ENCODE measurements around the gene LAMTOR5. TPM values are rescaled to one million over a fixed set of nuclear protein-coding genes. Genes with fewer than 3 reads are reported as not detected.
A peak's percentile ranks its signal among the peaks of the same experiment; 100 is the strongest.

Gene LAMTOR5
- polyA plus RNA-seq, 2 donors, result 169 to 188 TPM

GRCh38 chr1:110393691-110394492, 13.6 kb downstream of the LAMTOR5 start:
- Histone ChIP-seq H3K4me1 (ENCODE audit: control insufficient read depth in 2 of 2, insufficient read depth in 2 of 2, low read length in 1 of 2) (peaks cover 0 to under 1% of the 10 kb centered on the region in 2 donors), H3K9me3 (ENCODE audit: control insufficient read depth in 2 of 2, insufficient read depth in 1 of 2, low read depth in 1 of 2, low read length in 1 of 2) (no peaks in the 10 kb centered on the region), H3K27me3 (ENCODE audit: control insufficient read depth in 1 of 2, insufficient read depth in 2 of 2, low read length in 2 of 2) (no peaks in the 10 kb centered on the region), H3K4me3 (ENCODE audit: low read depth in 1 of 2, low read length in 2 of 2) (no peak overlapping the region), H3K36me3 (ENCODE audit: control insufficient read depth in 2 of 2, insufficient read depth in 2 of 2, low read length in 1 of 2) (peaks cover 0 to 2% of the 10 kb centered on the region in 2 donors), H3K27ac (ENCODE audit: low read depth in 2 of 2, low read length in 1 of 2) (peak overlapping the region in 1 of 2 donors; percentile 13)
- WGBS, 2 donors, result 57 to 58% methylated on average over 3 of the region's 3 CpGs

- Histone ChIP-seq H3K9me3 (ENCODE audit: control insufficient read depth in 2 of 2, insufficient read depth in 1 of 2, low read depth in 1 of 2, low read length in 1 of 2) (no peaks in the 10 kb centered on the region), H3K4me1 (ENCODE audit: control insufficient read depth in 2 of 2, insufficient read depth in 2 of 2, low read length in 1 of 2) (peaks cover 0 to 2% of the 10 kb centered on the region in 2 donors), H3K27ac (ENCODE audit: low read depth in 2 of 2, low read length in 1 of 2) (no peak overlapping the region), H3K27me3 (ENCODE audit: control insufficient read depth in 1 of 2, insufficient read depth in 2 of 2, low read length in 2 of 2) (no peaks in the 10 kb centered on the region), H3K36me3 (ENCODE audit: control insufficient read depth in 2 of 2, insufficient read depth in 2 of 2, low read length in 1 of 2) (peaks cover 0 to 2% of the 10 kb centered on the region in 2 donors), H3K4me3 (ENCODE audit: low read depth in 1 of 2, low read length in 2 of 2) (no peak overlapping the region)
- WGBS, 2 donors, result 73 to 76% methylated on average over 2 of the region's 2 CpGs
These were observed 14.2 kb downstream of the LAMTOR5 start for GRCh38 chr1:110393286-110393685.

GRCh38 chr1:110390692-110391245, 16.7 kb downstream of the LAMTOR5 start, which contains the start of gene SLC16A4:
TSS of gene SLC16A4 (minus strand) at chr1:110391026. CDS start at chr1:110389323, 1,703 bp downstream.
- H3K36me3 ChIP-seq (ENCODE audit: control insufficient read depth in 2 of 2, insufficient read depth in 2 of 2, low read length in 1 of 2), result peaks cover 2 to 4% of the 10 kb centered on the region in 2 donors
- 29 to 36% methylated on average over 8 of the region's 8 CpGs for WGBS, 2 donors
- H3K4me3 ChIP-seq (ENCODE audit: low read depth in 1 of 2, low read length in 2 of 2), result no peak within 1 kb of the TSS

GRCh38 chr1:110390096-110390495, 17.4 kb downstream of the LAMTOR5 start:
- Histone ChIP-seq H3K27ac (ENCODE audit: low read depth in 2 of 2, low read length in 1 of 2) (no peak overlapping the region), H3K4me3 (ENCODE audit: low read depth in 1 of 2, low read length in 2 of 2) (no peak overlapping the region), H3K9me3 (ENCODE audit: control insufficient read depth in 2 of 2, insufficient read depth in 1 of 2, low read depth in 1 of 2, low read length in 1 of 2) (no peaks in the 10 kb centered on the region), H3K27me3 (ENCODE audit: control insufficient read depth in 1 of 2, insufficient read depth in 2 of 2, low read length in 2 of 2) (no peaks in the 10 kb centered on the region), H3K4me1 (ENCODE audit: control insufficient read depth in 2 of 2, insufficient read depth in 2 of 2, low read length in 1 of 2) (peaks cover 0 to 2% of the 10 kb centered on the region in 2 donors), H3K36me3 (ENCODE audit: control insufficient read depth in 2 of 2, insufficient read depth in 2 of 2, low read length in 1 of 2) (peaks cover under 1 to 4% of the 10 kb centered on the region in 2 donors)
- 60 to 68% methylated on average over 6 of the region's 6 CpGs for WGBS, 2 donors

More at GRCh38 chr1:110390692-110391245, 16.7 kb downstream of the LAMTOR5 start, which contains the start of gene SLC16A4:
- Histone ChIP-seq H3K9me3 (ENCODE audit: control insufficient read depth in 2 of 2, insufficient read depth in 1 of 2, low read depth in 1 of 2, low read length in 1 of 2) (no peaks in the 10 kb centered on the region), H3K27me3 (ENCODE audit: control insufficient read depth in 1 of 2, insufficient read depth in 2 of 2, low read length in 2 of 2) (no peaks in the 10 kb centered on the region), H3K27ac (ENCODE audit: low read depth in 2 of 2, low read length in 1 of 2) (peak within 1 kb of the TSS; percentile 38 to 55), H3K4me1 (ENCODE audit: control insufficient read depth in 2 of 2, insufficient read depth in 2 of 2, low read length in 1 of 2) (peaks cover 0 to 2% of the 10 kb centered on the region in 2 donors)

DNA sequence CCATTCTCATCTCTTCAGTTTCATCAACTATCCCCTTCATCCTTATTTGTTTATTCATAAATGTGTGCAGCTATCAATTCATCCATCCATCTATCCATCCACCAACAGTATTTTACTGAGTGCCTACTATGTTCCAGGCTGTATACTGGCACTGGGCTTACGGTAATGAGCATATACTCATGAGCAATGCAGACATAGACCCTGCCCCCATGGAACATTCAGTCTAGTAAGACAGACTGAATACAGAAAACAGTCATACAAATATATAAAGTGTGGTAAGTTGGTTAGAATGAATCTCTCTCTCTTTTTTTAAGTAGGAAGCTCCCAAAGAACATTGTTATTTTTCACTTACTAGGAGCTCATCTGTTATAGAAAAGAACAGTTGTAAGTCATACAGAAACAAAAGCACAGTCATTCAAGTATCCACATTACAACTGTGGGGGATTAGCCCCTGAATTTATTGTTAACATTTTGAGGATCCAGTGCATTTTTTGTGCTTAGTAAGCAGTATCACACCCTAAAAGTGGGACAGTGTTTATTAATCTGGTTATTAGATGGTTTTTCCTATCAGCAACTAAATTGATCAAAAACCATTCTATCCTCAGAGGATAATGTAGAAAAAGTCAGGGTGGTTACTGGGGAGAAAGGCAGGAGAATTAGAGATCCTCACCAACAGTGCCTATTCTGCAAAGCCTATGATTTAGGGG, 20.3 kb downstream of the LAMTOR5 start:
- 95 to 98% methylated on average over 1 of the region's 1 CpG for WGBS, 2 donors
- peaks cover 0 to 4% of the 10 kb centered on the region in 2 donors for H3K36me3 ChIP-seq (ENCODE audit: control insufficient read depth in 2 of 2, insufficient read depth in 2 of 2, low read length in 1 of 2)
- H3K4me1 ChIP-seq (ENCODE audit: control insufficient read depth in 2 of 2, insufficient read depth in 2 of 2, low read length in 1 of 2), result peaks cover 0 to 2% of the 10 kb centered on the region in 2 donors
- H3K27me3 ChIP-seq (ENCODE audit: control insufficient read depth in 1 of 2, insufficient read depth in 2 of 2, low read length in 2 of 2), result no peaks in the 10 kb centered on the region
- H3K4me3 ChIP-seq (ENCODE audit: low read depth in 1 of 2, low read length in 2 of 2), result no peak overlapping the region
- no peak overlapping the region for H3K27ac ChIP-seq (ENCODE audit: low read depth in 2 of 2, low read length in 1 of 2)
- no peaks in the 10 kb centered on the region for H3K9me3 ChIP-seq (ENCODE audit: control insufficient read depth in 2 of 2, insufficient read depth in 1 of 2, low read depth in 1 of 2, low read length in 1 of 2)

GRCh38 chr1:110385369-110385768, 22.1 kb downstream of the LAMTOR5 start:
- WGBS, 2 donors, result 96 to 98% methylated on average over 1 of the region's 1 CpG
- Histone ChIP-seq H3K9me3 (ENCODE audit: control insufficient read depth in 2 of 2, insufficient read depth in 1 of 2, low read depth in 1 of 2, low read length in 1 of 2) (no peaks in the 10 kb centered on the region), H3K4me1 (ENCODE audit: control insufficient read depth in 2 of 2, insufficient read depth in 2 of 2, low read length in 1 of 2) (peaks cover 0 to 2% of the 10 kb centered on the region in 2 donors), H3K27me3 (ENCODE audit: control insufficient read depth in 1 of 2, insufficient read depth in 2 of 2, low read length in 2 of 2) (no peaks in the 10 kb centered on the region), H3K4me3 (ENCODE audit: low read depth in 1 of 2, low read length in 2 of 2) (no peak overlapping the region), H3K27ac (ENCODE audit: low read depth in 2 of 2, low read length in 1 of 2) (no peak overlapping the region), H3K36me3 (ENCODE audit: control insufficient read depth in 2 of 2, insufficient read depth in 2 of 2, low read length in 1 of 2) (peaks cover 0 to 4% of the 10 kb centered on the region in 2 donors)

- Histone ChIP-seq H3K4me1 (ENCODE audit: control insufficient read depth in 2 of 2, insufficient read depth in 2 of 2, low read length in 1 of 2) (peaks cover 0 to 2% of the 10 kb centered on the region in 2 donors), H3K9me3 (ENCODE audit: control insufficient read depth in 2 of 2, insufficient read depth in 1 of 2, low read depth in 1 of 2, low read length in 1 of 2) (no peaks in the 10 kb centered on the region), H3K36me3 (ENCODE audit: control insufficient read depth in 2 of 2, insufficient read depth in 2 of 2, low read length in 1 of 2) (peaks cover 0 to 4% of the 10 kb centered on the region in 2 donors), H3K4me3 (ENCODE audit: low read depth in 1 of 2, low read length in 2 of 2) (no peak overlapping the region), H3K27me3 (ENCODE audit: control insufficient read depth in 1 of 2, insufficient read depth in 2 of 2, low read length in 2 of 2) (no peaks in the 10 kb centered on the region), H3K27ac (ENCODE audit: low read depth in 2 of 2, low read length in 1 of 2) (no peak overlapping the region)
- 83 to 94% methylated on average over 19 of the region's 19 CpGs for WGBS, 2 donors
These were observed 22.7 kb downstream of the LAMTOR5 start for GRCh38 chr1:110384581-110385321.

GRCh38 chr1:110383251-110383990, 24.1 kb downstream of the LAMTOR5 start:
- WGBS, 2 donors, result 63 to 73% methylated on average over 5 of the region's 5 CpGs
- no peak overlapping the region for H3K4me3 ChIP-seq (ENCODE audit: low read depth in 1 of 2, low read length in 2 of 2)
- no peaks in the 10 kb centered on the region for H3K4me1 ChIP-seq (ENCODE audit: control insufficient read depth in 2 of 2, insufficient read depth in 2 of 2, low read length in 1 of 2)
- H3K9me3 ChIP-seq (ENCODE audit: control insufficient read depth in 2 of 2, insufficient read depth in 1 of 2, low read depth in 1 of 2, low read length in 1 of 2), result no peaks in the 10 kb centered on the region
- H3K27me3 ChIP-seq (ENCODE audit: control insufficient read depth in 1 of 2, insufficient read depth in 2 of 2, low read length in 2 of 2), result no peaks in the 10 kb centered on the region
- H3K36me3 ChIP-seq (ENCODE audit: control insufficient read depth in 2 of 2, insufficient read depth in 2 of 2, low read length in 1 of 2), result peaks cover 0 to 4% of the 10 kb centered on the region in 2 donors
- H3K27ac ChIP-seq (ENCODE audit: low read depth in 2 of 2, low read length in 1 of 2), result no peak overlapping the region
